ENCODE results near the gene MYMX.
"Not testable (repeated sequence)": the region's sequence is repeated elsewhere in the genome, so short reads cannot be mapped to it uniquely, and the experiment has no call there.

Gene MYMX

DNA sequence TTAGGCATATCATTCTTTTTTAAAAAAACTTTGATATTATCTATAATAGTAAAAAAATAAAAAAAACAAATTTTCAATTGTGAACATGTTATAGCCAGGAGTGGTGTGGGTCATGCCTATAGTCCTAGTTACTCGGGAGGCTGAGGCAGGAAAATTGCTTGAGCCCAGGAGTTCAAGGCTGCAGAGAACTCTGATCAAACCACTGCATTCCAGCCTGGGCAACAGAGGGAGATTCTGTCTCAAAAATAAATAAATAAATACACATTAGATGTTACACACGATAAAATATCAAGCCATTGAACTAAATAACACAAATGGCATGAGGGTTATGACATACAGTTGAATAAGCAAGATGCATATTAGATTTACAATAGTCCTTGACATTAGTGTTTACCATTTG, 27.9 kb upstream of the MYMX start:
- H3K27ac ChIP-seq, result no peak overlapping the region
- TF ChIP-seq CTCF (conservative IDR thresholded peaks at IDR 0.05), result no peak
- no peak for TF ChIP-seq ZFX (IDR thresholded peaks at IDR 0.05)

DNA sequence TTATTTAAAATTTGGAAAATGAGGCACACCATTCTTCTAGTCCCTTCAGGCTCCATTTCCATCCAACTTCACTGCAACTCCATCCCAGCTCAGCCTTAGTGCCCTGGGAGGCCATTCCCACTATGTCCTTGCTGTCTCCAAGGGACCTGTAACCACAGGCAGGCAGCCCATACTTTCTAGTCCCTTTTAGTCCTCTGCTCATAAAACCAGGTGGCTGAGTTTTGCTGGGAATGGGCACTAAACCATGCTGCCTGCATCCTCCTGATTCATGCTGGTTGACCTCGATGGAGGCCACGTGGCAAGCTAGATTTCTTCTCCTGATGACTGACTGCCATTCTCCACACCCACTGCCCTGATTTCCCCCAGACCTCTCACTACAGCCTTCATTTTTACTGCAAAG, 27.5 kb upstream of the MYMX start:
- TF ChIP-seq CTCF (conservative IDR thresholded peaks at IDR 0.05) (no peak), ZFX (IDR thresholded peaks at IDR 0.05) (no peak)
- no peak overlapping the region for H3K27ac ChIP-seq

DNA sequence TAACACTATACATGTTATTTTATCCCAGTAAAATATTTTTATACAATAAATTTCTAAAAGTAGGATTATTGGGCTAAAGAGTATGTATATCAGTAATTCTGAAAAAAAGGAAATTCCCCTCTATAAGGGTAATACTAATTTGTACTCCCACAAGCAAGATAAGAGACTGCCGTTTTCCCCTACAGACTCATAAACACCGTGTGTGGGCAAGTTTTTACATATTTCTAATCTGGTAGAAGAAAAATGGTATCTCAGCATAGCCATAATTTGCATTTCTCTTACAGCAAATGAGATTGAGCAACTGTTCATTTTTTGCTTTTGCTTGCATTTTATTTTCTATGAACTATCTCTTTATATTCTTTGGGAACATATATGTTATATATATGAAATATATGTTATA, 26.0 kb upstream of the MYMX start:
- no peak overlapping the region for H3K27ac ChIP-seq
- TF ChIP-seq CTCF (conservative IDR thresholded peaks at IDR 0.05), result no peak
- no peak for TF ChIP-seq ZFX (IDR thresholded peaks at IDR 0.05)

- TF ChIP-seq ZFX (IDR thresholded peaks at IDR 0.05) (no peak), CTCF (conservative IDR thresholded peaks at IDR 0.05) (no peak)
Observed at GRCh38 chr6:44192428-44193041, 24.2 kb upstream of the MYMX start.

DNA sequence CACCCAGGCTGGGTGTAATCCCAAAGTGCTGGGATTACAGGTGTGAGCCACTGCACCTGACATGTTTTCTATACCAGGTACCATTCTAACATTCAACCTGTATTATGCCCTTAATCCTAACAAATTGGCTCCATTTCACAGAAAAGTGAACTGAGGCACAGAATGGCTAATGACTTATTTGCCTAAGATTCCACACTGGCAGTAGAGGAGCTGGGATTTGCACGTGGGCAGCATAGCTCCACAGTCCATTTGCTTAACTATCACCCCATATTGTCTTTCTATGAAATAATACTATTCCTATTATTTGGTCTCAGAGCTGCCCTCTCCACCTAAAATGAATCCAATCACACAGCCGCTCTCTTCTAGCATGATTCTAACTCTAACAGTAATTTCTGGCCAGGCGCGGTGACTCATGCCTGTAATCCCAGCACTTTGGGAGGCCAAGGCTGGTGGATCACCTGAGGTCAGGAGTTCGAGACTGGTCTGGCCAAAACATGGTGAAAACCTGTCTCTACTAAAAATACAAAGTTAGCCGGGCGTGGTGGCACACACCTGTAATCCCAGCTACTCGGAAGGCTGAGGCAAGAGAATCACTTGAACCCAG, 23.3 kb upstream of the MYMX start:
- H3K27ac ChIP-seq, result no peak overlapping the region
- TF ChIP-seq ZFX (IDR thresholded peaks at IDR 0.05) (no peak), CTCF (conservative IDR thresholded peaks at IDR 0.05) (no peak)

More at GRCh38 chr6:44192428-44193041, 24.2 kb upstream of the MYMX start:
- H3K27ac ChIP-seq, result no peak overlapping the region

DNA sequence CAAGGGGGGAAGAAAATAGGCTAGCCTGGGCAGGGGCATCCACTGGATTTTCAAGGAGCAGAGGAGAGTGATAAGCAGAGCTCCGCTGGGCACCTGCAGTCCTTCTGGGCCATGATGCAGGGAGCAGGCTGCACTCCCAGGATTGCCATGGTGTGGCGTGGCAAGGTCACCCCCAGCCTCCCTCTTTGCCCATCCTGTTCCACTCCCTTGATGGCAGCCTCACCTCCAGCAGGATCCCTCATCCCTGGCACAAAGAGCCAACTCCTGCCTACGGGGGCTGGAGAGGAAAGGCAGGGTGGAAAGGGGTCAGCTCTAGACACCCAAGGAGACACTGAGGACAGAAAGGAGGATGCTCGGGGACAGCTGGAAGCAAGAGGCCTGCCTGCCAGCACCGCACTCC, 22.4 kb upstream of the MYMX start:
- no peak overlapping the region for H3K27ac ChIP-seq
- TF ChIP-seq ZFX (IDR thresholded peaks at IDR 0.05), result no peak

GRCh38 chr6:44196351-44196750, 20.4 kb upstream of the MYMX start:
- not testable (repeated sequence) for H3K27ac ChIP-seq

- no peak overlapping the region for H3K27ac ChIP-seq
- no peak for TF ChIP-seq CTCF (conservative IDR thresholded peaks at IDR 0.05)
- TF ChIP-seq ZFX (IDR thresholded peaks at IDR 0.05), result no peak
Observed at GRCh38 chr6:44198684-44199083, 18.0 kb upstream of the MYMX start.

Measured in C4-2B (cell line).